GM15510 (cell line): ENCODE results near the gene LVRN.

Source experiments
- POLR2A ChIP-seq: IDR thresholded peaks from 3 replicates; pipeline ENCODE4 v1.6.1; 2011; ENCODE audit warnings: borderline replicate concordance; ENCODE audit not compliant: insufficient read length; ENCODE audit errors: extremely low read depth

LVRN gene

GRCh38 chr5:116002116-116002906 lies 40.0 kb downstream of the LVRN start:
- no peak for TF ChIP-seq POLR2A

GRCh38 chr5:116004248-116004647 lies 42.0 kb downstream of the LVRN start:
- TF ChIP-seq POLR2A, result no peak

GRCh38 chr5:116009806-116010205 lies 47.5 kb downstream of the LVRN start:
- no peak for TF ChIP-seq POLR2A

- TF ChIP-seq POLR2A, result no peak
Observed at GRCh38 chr5:116011046-116011445, 48.8 kb downstream of the LVRN start.

- no peak for TF ChIP-seq POLR2A
Observed at GRCh38 chr5:116013207-116013785, 51.0 kb downstream of the LVRN start.

GRCh38 chr5:116013936-116014335 lies 51.7 kb downstream of the LVRN start:
- TF ChIP-seq POLR2A, result no peak

GRCh38 chr5:116023619-116024018 lies 61.3 kb downstream of the LVRN start:
- TF ChIP-seq POLR2A, result no peak

- TF ChIP-seq POLR2A, result no peak
Observed at GRCh38 chr5:116025866-116026265, 63.6 kb downstream of the LVRN start.

- TF ChIP-seq POLR2A, result no peak
Observed at GRCh38 chr5:116032094-116032517, 69.8 kb downstream of the LVRN start, which contains the start of gene ARL14EPL. Gene ARL14EPL (plus strand): TSS chr5:116032472. CDS start chr5:116051466, 18,994 bp downstream.

- TF ChIP-seq POLR2A, result no peak
Observed at GRCh38 chr5:116032991-116033390, 70.7 kb downstream of the LVRN start.

- TF ChIP-seq POLR2A, result no peak
Observed at GRCh38 chr5:116035123-116035522, 72.8 kb downstream of the LVRN start.

- TF ChIP-seq POLR2A, result no peak
Observed at GRCh38 chr5:116037236-116037822, 75.1 kb downstream of the LVRN start.

- no peak for TF ChIP-seq POLR2A
Observed at GRCh38 chr5:116038817-116039216, 76.5 kb downstream of the LVRN start.

GRCh38 chr5:116042375-116042774 lies 80.1 kb downstream of the LVRN start:
- no peak for TF ChIP-seq POLR2A

GRCh38 chr5:116044073-116044472 lies 81.8 kb downstream of the LVRN start:
- TF ChIP-seq POLR2A, result no peak

GRCh38 chr5:116045821-116046220 lies 83.5 kb downstream of the LVRN start:
- TF ChIP-seq POLR2A, result no peak

GRCh38 chr5:116046261-116046660 lies 84.0 kb downstream of the LVRN start:
- no peak for TF ChIP-seq POLR2A

GRCh38 chr5:116046823-116047222 lies 84.5 kb downstream of the LVRN start:
- no peak for TF ChIP-seq POLR2A
